SK-MEL-5 (cell line): ENCODE data around the gene TCF4. TPM values are rescaled to one million over a fixed set of nuclear protein-coding genes. Genes with fewer than 3 reads are reported as not detected.
A peak's percentile ranks its signal among the peaks of the same experiment; 100 is the strongest.

Experiments
- DNase-seq: peaks from one replicate; pipeline ENCODE4 v3.0.0-alpha.2; 2016; ENCODE audit warnings: low read depth, low spot score
- in situ Hi-C: cut with HindIII; loops from 2 replicates; pipeline ENCODE4 v1.10.0; 2016; ENCODE audit warnings: low sequenced_read_pairs, high pct_unique_total_duplicates, low pct_unique_long_range_greater_than_20kb
- total RNA-seq: library from RNA; depleted of rRNA; stranded (reverse); fragments of >200 nt; shearing (Covaris generic); gene quantifications from 2 replicates; pipeline ENCODE4 v1.2.3, GENCODE V29; 2014

Gene TCF4
- total RNA-seq, 1 experiment from 2014 or later, result 0.98 TPM

DNA sequence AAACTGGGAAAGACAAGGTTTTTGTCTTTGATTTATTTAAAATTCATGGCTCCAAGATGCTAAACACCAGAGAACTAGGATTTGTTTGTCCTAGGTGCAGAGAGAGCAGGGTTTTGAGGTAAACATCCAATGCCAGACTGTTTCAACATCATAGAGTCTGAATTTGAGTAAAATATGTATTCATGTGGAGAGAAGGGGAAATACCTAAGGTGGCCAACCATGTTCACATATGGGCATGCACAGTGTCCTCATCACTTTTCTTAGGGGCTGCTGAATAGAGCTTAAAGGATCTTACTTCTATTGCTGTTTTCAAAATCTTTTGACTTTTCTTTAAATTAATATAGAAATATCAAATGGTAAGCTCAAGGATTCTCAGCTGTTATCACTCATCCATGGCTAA lies 341.7 kb downstream of the TCF4 start:
- DNase-seq, result no peak
- in situ Hi-C loops, result no loop called here

DNA sequence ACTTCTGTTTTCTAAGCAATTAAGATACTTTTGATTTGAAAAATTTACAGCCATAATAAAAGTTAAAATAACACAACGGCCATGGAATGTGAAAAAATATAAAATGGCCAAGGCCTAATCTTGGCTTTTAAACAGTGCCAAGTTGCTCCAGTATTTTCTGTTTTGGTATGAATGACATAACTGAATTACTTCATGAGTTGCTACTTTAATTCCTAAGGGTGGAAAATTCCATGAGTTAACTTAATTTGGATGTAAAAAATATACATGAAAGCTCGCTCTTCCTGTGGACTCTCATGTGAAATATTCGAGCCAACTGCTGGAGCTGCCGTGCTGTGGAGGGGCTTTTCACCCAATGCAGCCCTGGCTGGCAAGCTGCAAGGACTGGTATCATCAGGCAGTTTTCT lies 342.8 kb downstream of the TCF4 start:
- in situ Hi-C loops, result no loop called here
- no peak for DNase-seq

DNA sequence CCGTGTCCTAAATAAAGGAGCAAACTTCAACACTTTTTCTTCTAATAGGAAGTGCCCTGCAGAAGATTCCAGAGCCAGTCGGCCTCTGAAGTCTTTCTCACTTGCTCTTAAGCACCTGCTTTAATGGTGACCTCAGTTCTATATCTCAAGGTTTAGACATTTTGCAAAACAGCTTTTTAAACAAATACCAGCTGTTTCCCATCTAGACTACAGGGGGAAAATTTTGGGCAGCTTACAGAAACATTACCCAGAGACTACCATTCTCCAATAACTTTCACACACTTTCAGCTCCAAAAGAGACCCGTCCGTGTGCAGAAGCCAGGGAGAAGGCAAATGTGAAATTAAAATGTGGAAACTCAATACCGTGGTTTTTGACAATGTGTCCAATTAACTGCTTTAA lies 343.4 kb downstream of the TCF4 start:
- in situ Hi-C loops, result no loop called here
- no peak for DNase-seq

DNA sequence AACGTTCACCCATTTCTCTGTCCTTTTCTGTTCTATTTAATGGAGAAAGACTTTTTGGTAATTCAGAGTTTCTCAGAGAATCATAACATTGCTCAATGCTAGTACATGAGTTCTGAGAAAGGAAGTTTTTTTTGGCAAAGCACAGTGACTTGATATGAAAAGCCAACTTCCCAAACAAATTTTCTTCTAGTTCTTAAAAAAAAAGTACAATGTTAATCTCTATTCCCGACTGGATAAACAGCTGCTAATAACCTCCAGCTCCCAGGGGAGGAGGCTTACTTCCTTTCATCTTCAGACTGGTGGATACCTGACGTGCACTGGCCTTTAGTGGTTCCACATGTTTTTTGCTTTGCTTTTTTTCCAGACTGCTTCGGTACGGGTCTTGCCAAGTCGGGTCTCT lies 344.1 kb downstream of the TCF4 start:
- no peak for DNase-seq
- in situ Hi-C loops, result no loop called here

DNA sequence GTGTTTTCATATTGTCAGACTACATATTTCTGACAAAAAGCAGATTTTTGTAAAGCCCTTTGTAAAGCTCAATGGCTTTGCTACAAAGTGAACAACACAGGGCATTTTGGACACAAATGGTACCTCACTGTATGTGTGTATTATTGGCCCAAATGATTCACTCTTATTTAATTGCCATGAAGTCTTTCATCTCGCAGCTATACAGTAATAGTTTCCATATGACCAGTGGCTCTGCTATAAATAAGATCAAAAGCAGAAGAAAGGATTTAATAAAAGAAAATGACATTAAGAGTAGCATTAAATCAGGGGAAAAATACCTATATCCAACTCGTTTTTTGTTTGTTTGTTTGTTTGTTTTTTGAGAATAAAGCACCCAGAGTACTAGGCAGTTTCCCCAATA lies 344.7 kb downstream of the TCF4 start:
- DNase-seq, result no peak
- in situ Hi-C loops, result no loop called here

DNA sequence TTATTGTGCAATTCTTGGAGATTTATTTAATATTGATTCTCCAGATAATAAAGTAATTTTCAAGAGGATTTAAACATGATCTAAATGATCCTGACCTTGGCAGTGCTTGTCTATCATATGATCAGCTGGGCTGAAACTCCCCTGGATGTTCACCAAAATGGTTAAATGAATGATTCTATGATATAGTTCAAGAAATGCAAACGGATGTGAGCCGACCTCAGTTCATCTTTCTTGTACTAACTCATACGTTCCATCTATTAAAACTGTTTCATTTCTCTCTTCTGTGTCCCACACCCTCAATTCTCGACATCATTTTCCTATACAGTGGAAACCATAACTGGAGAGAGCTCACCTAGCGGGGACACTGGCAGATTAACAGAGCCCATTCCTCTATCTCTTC lies 347.0 kb downstream of the TCF4 start:
- in situ Hi-C loops, result no loop called here
- DNase-seq, result no peak

DNA sequence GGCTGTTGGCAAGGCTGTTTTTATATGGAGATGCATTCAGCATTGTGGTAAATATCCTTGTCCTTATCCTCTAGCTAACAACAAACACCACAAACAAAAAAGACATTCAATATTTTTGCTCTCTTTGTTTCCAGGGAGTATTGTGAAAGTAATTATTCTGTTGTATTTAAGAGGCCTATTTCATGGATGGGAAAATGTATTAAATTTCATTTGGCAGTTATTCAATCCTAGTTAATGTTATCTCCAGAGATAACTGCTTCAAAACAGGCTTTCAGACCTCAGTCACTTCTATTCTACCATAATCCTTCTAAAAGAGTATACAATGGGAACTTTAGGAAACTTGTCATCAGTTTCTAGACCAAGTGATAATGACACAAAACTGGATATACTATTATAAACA lies 348.3 kb downstream of the TCF4 start:
- in situ Hi-C loops, result no loop called here
- DNase-seq, result no peak

DNA sequence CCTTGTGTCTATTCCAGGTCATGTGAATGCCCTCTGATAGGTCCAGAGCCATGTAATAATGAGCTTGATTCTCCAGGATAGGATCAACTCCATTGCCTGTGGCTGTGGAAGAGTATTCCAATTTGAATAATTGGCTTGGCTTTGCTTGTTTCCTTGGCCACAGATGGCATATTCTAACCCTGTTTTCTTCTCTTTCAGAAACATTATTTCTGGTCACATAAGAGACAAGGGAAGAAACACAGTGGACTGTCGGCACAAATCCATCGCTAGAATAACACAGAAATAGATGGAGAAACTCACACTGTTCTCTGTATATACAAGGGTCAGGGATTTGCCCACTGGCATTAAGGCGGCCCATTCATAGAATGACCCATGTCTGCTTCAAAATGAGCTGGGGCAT lies 350.3 kb downstream of the TCF4 start:
- in situ Hi-C loops, result no loop called here

DNA sequence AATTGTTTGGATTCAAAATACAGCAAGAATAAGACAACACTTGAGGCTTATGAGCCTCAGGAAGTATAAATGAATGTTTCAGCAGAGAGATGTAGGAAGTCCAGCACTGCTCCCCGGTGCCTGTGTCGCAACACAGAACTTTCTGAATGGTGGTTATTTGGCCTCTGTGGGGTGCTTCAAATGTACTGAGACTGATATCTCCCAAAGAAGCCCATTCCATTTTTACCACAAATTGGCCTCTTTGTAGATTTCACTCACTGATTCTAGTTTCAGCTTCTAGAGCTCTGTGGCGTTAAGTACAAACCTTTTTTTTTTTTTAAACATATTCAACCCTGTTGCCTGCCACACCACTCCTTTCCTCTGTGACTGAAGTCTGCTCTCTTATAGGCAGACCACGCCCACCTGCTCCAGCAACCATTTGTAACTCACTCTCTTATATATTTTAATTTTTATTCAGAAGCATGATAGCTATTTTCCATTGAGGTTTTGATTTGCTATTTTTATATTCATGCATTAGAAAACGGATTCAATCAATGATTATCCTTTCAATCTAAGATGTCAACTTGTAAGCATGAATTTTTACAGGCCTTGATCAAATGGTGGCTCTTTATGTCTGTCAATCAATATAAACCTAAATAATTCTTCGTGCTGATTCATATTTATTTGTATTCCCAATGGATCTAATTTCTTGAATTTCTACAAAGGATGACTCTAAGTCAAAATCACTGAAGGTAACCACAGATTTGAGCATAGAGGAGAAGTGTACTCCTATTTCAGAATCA lies 351.7 kb downstream of the TCF4 start:
- in situ Hi-C loops, result no loop called here
- no peak for DNase-seq

More for the DNA sequence above, 350.3 kb downstream of the TCF4 start:
- no peak for DNase-seq

DNA sequence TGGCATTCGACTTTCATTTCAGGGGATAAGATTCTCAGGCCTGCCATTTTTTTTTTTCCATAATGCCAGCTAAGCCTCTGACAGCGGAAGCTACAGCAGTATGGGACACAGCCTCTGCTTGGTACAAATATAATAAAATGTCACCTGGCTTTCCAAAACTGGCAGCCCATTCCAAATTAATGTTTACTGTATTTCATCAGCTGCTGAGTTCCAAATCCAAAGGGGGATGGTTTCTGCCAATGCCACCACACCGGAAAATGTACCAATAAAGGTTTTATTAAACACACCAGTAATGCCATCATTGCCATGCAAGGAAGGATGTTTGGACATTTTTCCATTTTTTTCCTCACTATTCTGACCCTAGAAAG lies 352.9 kb downstream of the TCF4 start:
- in situ Hi-C loops, result no loop called here
- DNase-seq, result no peak

DNA sequence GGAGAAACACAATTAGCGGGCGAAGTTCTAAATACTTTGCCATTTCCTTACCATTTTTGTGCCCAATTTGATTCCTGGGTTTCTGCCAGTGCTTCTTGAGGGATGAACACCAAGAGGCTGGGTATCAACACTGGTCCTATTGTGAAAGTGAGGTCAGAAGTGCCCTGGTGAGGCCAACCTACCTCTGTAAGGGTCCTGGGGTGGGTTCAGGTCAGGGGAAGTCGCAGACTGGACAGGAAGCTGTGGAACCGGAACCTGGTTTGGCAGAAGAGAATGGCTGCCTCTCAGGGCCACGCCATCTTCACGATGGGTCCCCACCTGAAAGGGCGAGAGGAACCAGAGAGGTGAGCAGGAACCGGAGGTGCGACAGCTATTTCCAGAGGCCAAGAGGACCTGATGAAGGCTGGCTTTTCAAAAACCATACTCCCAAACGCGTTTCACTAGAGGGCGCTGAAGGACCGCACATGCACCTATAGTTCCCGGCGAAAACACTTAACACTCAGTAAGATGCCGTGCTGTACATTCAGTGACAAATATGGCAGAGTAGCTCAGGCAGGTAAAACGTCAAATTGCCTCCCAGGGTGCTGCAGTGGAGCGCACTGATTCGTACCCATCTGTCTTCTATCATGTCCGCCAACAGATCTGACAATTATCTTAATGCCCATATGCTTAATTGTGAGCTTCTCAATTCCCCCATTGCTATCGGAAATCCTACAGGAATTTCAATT lies 353.5 kb downstream of the TCF4 start:
- in situ Hi-C loops, result no loop called here
- DNase-seq, result peak; percentile 80

DNA sequence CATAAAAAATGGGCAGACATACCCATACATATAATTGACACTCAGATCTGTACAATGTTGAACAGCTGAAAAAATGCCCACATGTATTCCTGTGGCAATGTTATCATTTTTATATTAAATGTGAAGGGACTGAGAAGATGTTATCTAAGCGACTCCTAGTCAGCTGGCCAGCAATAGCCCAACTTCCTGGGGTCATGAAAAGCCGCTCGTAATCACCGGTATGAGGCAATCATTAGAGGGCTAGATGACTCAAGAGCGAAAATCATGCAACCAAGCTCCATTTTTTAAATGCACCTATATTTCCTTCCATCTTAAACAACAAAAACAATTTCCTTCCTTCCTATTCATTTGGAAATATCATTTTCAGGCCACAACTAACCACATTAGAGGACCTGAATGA lies 354.1 kb downstream of the TCF4 start:
- in situ Hi-C loops, result no loop called here

DNA sequence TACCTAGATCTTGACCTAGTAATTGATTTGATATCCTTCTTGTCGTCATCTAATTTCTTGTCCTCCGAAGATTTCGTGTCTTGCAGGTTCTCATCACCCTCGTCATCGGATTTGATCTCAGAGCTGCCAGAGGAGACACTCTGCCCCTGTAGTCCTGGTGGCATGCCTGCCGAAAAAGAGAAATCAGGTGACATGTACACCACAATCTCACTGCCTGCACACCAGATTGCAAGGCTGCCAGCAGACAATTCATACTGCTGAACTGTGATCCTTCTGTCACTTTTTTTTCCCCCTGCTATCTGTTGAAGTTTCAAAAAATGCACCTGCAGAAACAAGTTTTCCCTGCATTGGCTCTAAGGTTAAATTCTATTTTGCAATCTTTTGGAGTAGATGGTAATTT lies 355.5 kb downstream of the TCF4 start:
- DNase-seq, result no peak
- in situ Hi-C loops, result no loop called here

More for the DNA sequence above, 354.1 kb downstream of the TCF4 start:
- no peak for DNase-seq

DNA sequence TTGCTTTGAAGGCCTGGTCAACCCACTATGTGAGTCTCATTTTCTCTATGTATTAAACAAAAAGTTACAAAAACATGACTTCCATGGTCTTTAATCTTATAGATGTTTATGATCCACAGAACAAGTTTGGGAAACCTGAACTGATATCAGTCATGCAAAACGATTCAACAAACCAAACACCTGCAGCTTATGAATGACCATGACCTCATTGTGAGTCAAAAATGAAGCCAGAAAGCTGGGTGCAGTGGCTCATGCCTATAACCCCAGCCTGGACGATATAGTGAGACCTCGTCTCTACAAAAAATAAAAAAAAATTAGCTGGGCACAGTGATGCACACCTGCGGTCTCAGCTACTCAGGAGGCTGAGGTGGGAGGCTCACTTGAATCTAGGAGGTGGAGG lies 358.3 kb downstream of the TCF4 start:
- in situ Hi-C loops, result no loop called here
- DNase-seq, result no peak

DNA sequence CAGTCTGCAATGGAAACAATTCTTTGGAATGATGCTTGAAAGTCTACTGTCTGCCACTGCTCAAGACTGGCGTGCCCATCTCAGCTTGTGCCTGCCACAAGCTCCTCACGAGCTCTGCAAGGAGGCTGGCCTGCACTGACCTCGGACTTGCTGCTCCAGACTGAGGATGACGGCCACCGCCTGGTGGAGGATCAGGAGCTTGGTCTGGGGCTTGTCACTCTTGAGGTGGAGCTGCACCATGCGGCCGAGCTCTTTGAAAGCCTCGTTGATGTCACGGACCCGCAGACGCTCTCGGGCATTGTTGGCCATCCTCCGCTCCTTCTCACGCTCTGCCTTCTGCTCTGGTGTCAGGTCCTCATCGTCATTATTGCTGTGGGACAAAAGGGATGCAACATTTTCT lies 359.3 kb downstream of the TCF4 start:
- in situ Hi-C loops, result no loop called here
- DNase-seq, result peak; percentile 23

DNA sequence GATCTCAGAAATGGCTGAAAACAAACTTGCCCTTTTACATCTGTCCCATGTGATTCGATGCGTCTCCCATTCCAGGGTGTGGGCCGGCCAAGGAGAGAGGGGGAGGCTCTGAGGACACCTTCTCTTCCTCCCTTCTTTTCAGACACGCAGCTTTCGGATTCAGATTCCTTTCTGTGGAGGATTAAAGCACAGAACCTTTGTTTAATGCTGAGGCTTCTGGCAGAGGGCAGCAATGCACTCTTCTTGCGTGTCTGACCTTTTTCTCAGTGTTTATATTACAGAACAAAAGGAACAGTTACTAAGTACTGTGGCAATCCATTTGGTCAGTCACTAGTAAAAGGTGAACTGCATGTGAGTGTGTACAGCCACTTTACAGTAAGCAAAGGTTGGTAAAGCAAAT lies 359.8 kb downstream of the TCF4 start:
- DNase-seq, result peak; percentile 60
- in situ Hi-C loops, result no loop called here

DNA sequence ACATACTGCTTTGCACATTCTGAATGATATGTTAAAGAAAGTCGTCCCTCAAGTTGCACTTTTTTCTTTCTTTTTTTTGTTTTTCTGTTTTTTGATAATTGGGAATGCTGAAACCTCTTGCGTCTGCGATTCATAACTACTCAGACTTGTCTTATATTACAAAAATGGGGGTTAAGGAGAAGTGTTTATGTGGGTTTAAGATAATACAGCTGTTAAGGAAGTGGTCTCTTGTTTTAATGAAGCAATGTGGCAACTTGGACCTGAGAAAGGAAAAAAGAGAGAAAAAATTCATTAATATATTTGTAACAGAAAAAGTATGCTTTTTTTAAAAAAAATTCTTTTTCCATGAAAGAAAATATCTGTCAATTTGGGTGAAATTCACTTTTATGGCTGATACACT lies 360.2 kb downstream of the TCF4 start:
- in situ Hi-C loops, result no loop called here
- DNase-seq, result no peak

DNA sequence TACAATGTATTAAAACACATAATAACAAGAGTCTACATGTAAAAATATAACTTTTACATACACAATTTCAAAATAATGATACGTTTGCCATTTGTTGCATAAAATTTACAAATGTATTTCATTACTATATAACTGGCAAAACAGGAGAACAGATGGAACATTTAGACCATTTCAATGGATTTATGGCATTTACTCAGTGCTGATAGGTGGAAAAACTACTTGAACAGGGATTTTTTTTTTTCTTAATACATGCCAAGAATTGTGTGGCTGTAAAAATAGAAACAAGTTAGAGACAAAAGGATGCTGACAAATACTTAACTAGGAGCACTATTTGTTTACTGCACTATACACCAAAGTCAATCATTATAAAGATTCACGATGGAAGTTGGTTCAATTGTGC lies 361.9 kb downstream of the TCF4 start:
- in situ Hi-C loops, result no loop called here
- DNase-seq, result no peak

DNA sequence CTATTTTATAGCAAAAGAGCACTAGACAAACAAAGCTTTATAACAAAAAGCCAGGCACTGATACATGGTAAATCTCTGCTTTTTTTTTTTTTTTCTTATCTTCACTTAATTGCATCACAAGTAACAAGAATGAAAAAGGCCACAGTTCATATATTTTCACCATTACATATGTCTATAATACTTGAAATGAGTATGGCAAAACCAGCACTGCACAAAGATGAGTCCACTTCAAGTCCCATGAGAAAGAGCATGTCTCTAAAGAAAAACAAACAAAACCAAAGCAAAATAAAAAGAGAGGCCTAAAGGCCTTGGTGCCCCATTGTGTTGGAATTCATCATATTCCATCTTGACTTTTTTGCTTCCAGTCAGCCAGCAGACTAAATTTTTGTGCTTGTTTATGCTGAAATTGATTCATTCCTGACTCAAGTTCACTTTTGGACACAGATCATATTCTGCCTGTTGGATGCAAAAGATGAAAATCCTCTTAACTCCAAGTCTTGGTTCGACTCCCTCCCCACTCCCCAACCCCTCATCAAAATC lies 363.8 kb downstream of the TCF4 start:
- no peak for DNase-seq
- in situ Hi-C loops, result no loop called here
